ENCODE results near the gene OXCT2.

GRCh38 chr1:39753132-39754025, 17.8 kb downstream of the OXCT2 start:
- TF ChIP-seq CTCF (IDR thresholded peaks at IDR 0.05; ENCODE audit: low read depth, low read length, missing input control) (no peak), TAF1 (conservative IDR thresholded peaks at IDR 0.05) (no peak), GABPA (IDR thresholded peaks at IDR 0.05 in 1 of 2, conservative IDR thresholded peaks at IDR 0.05 in 1 of 2) (no peak), HNF4A (conservative IDR thresholded peaks at IDR 0.05) (no peak), SP1 (IDR thresholded peaks at IDR 0.05) (no peak), RAD21 (IDR thresholded peaks at IDR 0.05) (no peak), YY1 (IDR thresholded peaks at IDR 0.05) (no peak), ATF3 (IDR thresholded peaks at IDR 0.05) (no peak), RXRA (IDR thresholded peaks at IDR 0.05) (no peak), EGR1 (IDR thresholded peaks at IDR 0.05; ENCODE audit: low read depth in 2 of 2) (no peak), JUND (IDR thresholded peaks at IDR 0.05) (no peak), MAX (IDR thresholded peaks at IDR 0.05) (no peak)
- TF ChIP-seq, protein P1, sequence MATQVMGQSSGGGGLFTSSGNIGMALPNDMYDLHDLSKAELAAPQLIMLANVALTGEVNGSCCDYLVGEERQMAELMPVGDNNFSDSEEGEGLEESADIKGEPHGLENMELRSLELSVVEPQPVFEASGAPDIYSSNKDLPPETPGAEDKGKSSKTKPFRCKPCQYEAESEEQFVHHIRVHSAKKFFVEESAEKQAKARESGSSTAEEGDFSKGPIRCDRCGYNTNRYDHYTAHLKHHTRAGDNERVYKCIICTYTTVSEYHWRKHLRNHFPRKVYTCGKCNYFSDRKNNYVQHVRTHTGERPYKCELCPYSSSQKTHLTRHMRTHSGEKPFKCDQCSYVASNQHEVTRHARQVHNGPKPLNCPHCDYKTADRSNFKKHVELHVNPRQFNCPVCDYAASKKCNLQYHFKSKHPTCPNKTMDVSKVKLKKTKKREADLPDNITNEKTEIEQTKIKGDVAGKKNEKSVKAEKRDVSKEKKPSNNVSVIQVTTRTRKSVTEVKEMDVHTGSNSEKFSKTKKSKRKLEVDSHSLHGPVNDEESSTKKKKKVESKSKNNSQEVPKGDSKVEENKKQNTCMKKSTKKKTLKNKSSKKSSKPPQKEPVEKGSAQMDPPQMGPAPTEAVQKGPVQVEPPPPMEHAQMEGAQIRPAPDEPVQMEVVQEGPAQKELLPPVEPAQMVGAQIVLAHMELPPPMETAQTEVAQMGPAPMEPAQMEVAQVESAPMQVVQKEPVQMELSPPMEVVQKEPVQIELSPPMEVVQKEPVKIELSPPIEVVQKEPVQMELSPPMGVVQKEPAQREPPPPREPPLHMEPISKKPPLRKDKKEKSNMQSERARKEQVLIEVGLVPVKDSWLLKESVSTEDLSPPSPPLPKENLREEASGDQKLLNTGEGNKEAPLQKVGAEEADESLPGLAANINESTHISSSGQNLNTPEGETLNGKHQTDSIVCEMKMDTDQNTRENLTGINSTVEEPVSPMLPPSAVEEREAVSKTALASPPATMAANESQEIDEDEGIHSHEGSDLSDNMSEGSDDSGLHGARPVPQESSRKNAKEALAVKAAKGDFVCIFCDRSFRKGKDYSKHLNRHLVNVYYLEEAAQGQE (IDR thresholded peaks at IDR 0.05): no peak
